GM23338 (cell line): Measurements from ENCODE around the gene RFX3. TPM values are rescaled to one million over a fixed set of nuclear protein-coding genes. Genes with fewer than 3 reads are reported as not detected.
A peak's percentile ranks its signal among the peaks of the same experiment; 100 is the strongest.

Source experiments
- ATAC-seq: fragments of 200-7000 bp; cut with Tn5 transposase; 3 replicates; pipeline ENCODE4 v1.9.1; 2020
- DNase-seq: peaks from one replicate; pipeline ENCODE4 v3.0.0-alpha.2; 2015; ENCODE audit warnings: low spot score
- H2AFZ ChIP-seq: fragments of 200-600 bp; sonication (generic); 2 replicates; pipeline ENCODE4 v1.8.0; 2016; ENCODE audit warnings: antibody characterized with exemption, mild to moderate bottlenecking, moderate library complexity
- H3F3A ChIP-seq: fragments of 200-600 bp; sonication (generic); replicated peaks from 2 replicates; pipeline ENCODE4 v1.8.0; 2017; ENCODE audit warnings: antibody characterized with exemption, mixed run types, low read depth
- H3K27ac ChIP-seq: fragments of 200-600 bp; sonication (generic); 2 replicates; pipeline ENCODE4 v1.6.1; 2016; ENCODE audit warnings: low read depth
- H3K27me3 ChIP-seq: fragments of 200-600 bp; sonication (generic); 2 replicates; pipeline ENCODE4 v1.8.0; 2016; ENCODE audit warnings: mild to moderate bottlenecking, mixed run types, moderate library complexity; ENCODE audit not compliant: insufficient read depth
- H3K36me3 ChIP-seq: fragments of 200-600 bp; sonication (generic); 2 replicates; pipeline ENCODE4 v1.8.0; 2016; ENCODE audit warnings: mild to moderate bottlenecking; ENCODE audit not compliant: insufficient read depth
- H3K4me1 ChIP-seq: fragments of 200-600 bp; sonication (generic); 2 replicates; pipeline ENCODE4 v1.8.0; 2016; ENCODE audit warnings: mild to moderate bottlenecking, moderate library complexity; ENCODE audit not compliant: insufficient read depth
- H3K4me2 ChIP-seq: fragments of 200-600 bp; sonication (generic); 2 replicates; pipeline ENCODE4 v1.7.1; 2017; ENCODE audit warnings: mixed run types
- H3K4me3 ChIP-seq: fragments of 200-600 bp; sonication (generic); 2 replicates; pipeline ENCODE4 v1.6.1; 2016; ENCODE audit warnings: mixed run types
- H3K79me2 ChIP-seq: fragments of 200-600 bp; sonication (generic); replicated peaks from 2 replicates; pipeline ENCODE4 v1.8.0; 2017; ENCODE audit warnings: mild to moderate bottlenecking; ENCODE audit not compliant: insufficient read depth
- H3K9me2 ChIP-seq: fragments of 200-600 bp; sonication (generic); 2 replicates; pipeline ENCODE4 v1.8.0; 2017; ENCODE audit not compliant: insufficient read depth
- H4K20me1 ChIP-seq: fragments of 200-600 bp; sonication (generic); replicated peaks from 2 replicates; pipeline ENCODE4 v1.8.0; 2017; ENCODE audit warnings: mild to moderate bottlenecking; ENCODE audit not compliant: insufficient read depth
- H3K27ac Mint-ChIP-seq: 2 replicates; pipeline ENCODE4 v1.8.0; 2020; ENCODE audit warnings: inconsistent platforms, mild to moderate bottlenecking, moderate library complexity, mixed read lengths
- H3K27me3 Mint-ChIP-seq: 3 replicates; pipeline ENCODE4 v1.8.0; 2022; ENCODE audit warnings: low read depth, mild to moderate bottlenecking, moderate library complexity, mixed read lengths, inconsistent platforms; ENCODE audit not compliant: insufficient read depth, poor library complexity
- H3K36me3 Mint-ChIP-seq: 3 replicates; pipeline ENCODE4 v1.8.0; 2021; ENCODE audit warnings: low read depth, mild to moderate bottlenecking, inconsistent platforms, moderate library complexity, mixed read lengths
- H3K4me1 Mint-ChIP-seq: 3 replicates; pipeline ENCODE4 v1.8.0; 2020; ENCODE audit warnings: mild to moderate bottlenecking, inconsistent platforms, mixed read lengths
- H3K4me3 Mint-ChIP-seq: 3 replicates; pipeline ENCODE4 v1.8.0; 2021; ENCODE audit warnings: moderate library complexity, mild to moderate bottlenecking, inconsistent platforms, mixed read lengths
- H3K9me3 Mint-ChIP-seq: 3 replicates; pipeline ENCODE4 v1.8.0; 2020; ENCODE audit warnings: moderate library complexity, mild to moderate bottlenecking, inconsistent platforms, mixed read lengths
- CREB1 ChIP-seq: fragments of 250-450 bp; sonication (Bioruptor Pico); IDR thresholded peaks from 2 replicates; pipeline ENCODE4 v1.5.0; 2020; ENCODE audit warnings: low read depth, mild to moderate bottlenecking, moderate library complexity
- EZH2 ChIP-seq: fragments of 200-600 bp; sonication (generic); IDR thresholded peaks from one replicate; pipeline ENCODE4 v1.8.0; 2017; ENCODE audit warnings: antibody characterized with exemption, mild to moderate bottlenecking, low read depth; ENCODE audit not compliant: unreplicated experiment
- EZH2phosphoT487 ChIP-seq: fragments of 200-600 bp; sonication (generic); IDR thresholded peaks from one replicate; pipeline ENCODE4 v1.8.1; 2018; ENCODE audit warnings: antibody characterized with exemption; ENCODE audit not compliant: unreplicated experiment
- POLR2AphosphoS5 ChIP-seq: IDR thresholded peaks from 2 replicates; pipeline ENCODE4 v1.6.1; 2016; ENCODE audit warnings: antibody characterized with exemption, low read depth
- STAT1 ChIP-seq: IDR thresholded peaks from one replicate; pipeline ENCODE4 v1.6.1; 2016; ENCODE audit warnings: antibody characterized with exemption; ENCODE audit not compliant: unreplicated experiment
- ZNF331 ChIP-seq: fragments of 250-450 bp; sonication (Bioruptor Pico); IDR thresholded peaks from 2 replicates; pipeline ENCODE4 v1.5.0; 2020; ENCODE audit warnings: low read depth, mild to moderate bottlenecking, moderate library complexity
- long read RNA-seq: library from polyadenylated mRNA; unstranded; transcript quantifications from one replicate; pipeline ENCODE4 v2.0.0, GENCODE V29; 2020; ENCODE audit not compliant: unreplicated experiment
- polyA plus RNA-seq: library from polyadenylated mRNA; unstranded; fragments of >200 nt; fragmentation: Nextera tagmentation; extraction: Ambion mirVana; gene quantifications from 2 replicates; pipeline ENCODE4 v1.2.1, GENCODE V29; 2016
- total RNA-seq: library from RNA; depleted of rRNA; stranded (reverse); fragments of >200 nt; shearing (Covaris generic); gene quantifications from 2 replicates; pipeline ENCODE4 v1.2.3, GENCODE V29; 2014; rRNA removed
- TF ChIP-seq, protein P1 (sequence below): IDR thresholded peaks from one replicate; pipeline ENCODE4 v1.6.1; 2018; ENCODE audit warnings: antibody characterized with exemption; ENCODE audit not compliant: unreplicated experiment
- TF ChIP-seq, protein P2 (sequence below): fragments of 250-450 bp; sonication (Bioruptor Pico); IDR thresholded peaks from 2 replicates; pipeline ENCODE4 v1.5.0; 2020; ENCODE audit warnings: mild to moderate bottlenecking, moderate library complexity
- TF ChIP-seq, protein P3 (sequence below), 2 experiments: fragments of 200-600 bp in 1 of 2; sonication (generic) in 1 of 2; conservative IDR thresholded peaks; 2 replicates each; pipeline versions ENCODE4 v1.5.1 to v1.6.1; 2016 to 2017; ENCODE audit warnings: antibody characterized with exemption in 2 of 2, low read depth in 2 of 2, mild to moderate bottlenecking in 2 of 2, moderate library complexity in 1 of 2

The RFX3 gene
- 16.2 and 22.1 TPM in 2 replicates for total RNA-seq
- polyA plus RNA-seq = 7.5 and 9.8 TPM in 2 replicates
- long read RNA-seq, partial matches to known transcripts = 0 of 2 reads
- long read RNA-seq, other reads (novel, unspliced or antisense) = 2 of 2 reads

DNA sequence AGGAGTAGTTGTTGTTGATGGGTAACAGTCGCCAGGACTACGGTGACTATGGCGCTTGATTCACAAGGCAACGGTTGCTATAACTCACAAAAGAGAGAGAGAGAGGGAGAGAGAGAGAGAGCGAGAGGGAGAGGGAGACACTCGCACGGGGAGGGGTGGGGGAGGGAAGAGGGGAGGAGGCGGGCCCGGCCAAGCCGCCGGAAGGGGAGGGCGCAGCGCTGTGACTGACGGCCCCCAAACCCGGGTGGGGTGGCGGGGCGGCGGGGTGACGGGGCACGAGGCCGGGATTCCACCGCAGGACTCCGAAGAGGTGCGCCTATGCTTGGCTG, at the start of gene RFX3:
Gene RFX3 (minus strand): TSS at position 166 of the 329 bp plus-strand sequence. CDS start 130,413 bp downstream, outside the sequence.
- H3K4me3 Mint-ChIP-seq = peak within 1 kb of the TSS; percentile 90
- ATAC-seq (peak; percentile 71), DNase-seq (peak; percentile 93)
- Histone ChIP-seq H3K36me3 (no peaks in the 10 kb centered on the region), H3K27ac (peak within 1 kb of the TSS; percentile 100), H3K27me3 (no peaks in the 10 kb centered on the region), H2AFZ (peak within 1 kb of the TSS; percentile 95; the same call in 1 of the 2 replicates), H4K20me1 (no peaks in the 10 kb centered on the region; the same call in 1 of the 2 replicates), H3K4me2 (peak within 1 kb of the TSS; percentile 90), H3K79me2 (peaks cover 79% of the 10 kb centered on the region), H3K9me2 (no peaks in the 10 kb centered on the region), H3F3A (0 out of 2 replicates have a peak, but pooled peaks cover 4% of the 10 kb centered on the region), H3K4me1 (peaks cover 35% of the 10 kb centered on the region), H3K4me3 (peak within 1 kb of the TSS; percentile 93)
- no peaks in the 10 kb centered on the region for H3K27me3 Mint-ChIP-seq
- H3K27ac Mint-ChIP-seq = peak within 1 kb of the TSS; percentile 100
- TF ChIP-seq STAT1 = no peak
- TF ChIP-seq, protein P1, sequence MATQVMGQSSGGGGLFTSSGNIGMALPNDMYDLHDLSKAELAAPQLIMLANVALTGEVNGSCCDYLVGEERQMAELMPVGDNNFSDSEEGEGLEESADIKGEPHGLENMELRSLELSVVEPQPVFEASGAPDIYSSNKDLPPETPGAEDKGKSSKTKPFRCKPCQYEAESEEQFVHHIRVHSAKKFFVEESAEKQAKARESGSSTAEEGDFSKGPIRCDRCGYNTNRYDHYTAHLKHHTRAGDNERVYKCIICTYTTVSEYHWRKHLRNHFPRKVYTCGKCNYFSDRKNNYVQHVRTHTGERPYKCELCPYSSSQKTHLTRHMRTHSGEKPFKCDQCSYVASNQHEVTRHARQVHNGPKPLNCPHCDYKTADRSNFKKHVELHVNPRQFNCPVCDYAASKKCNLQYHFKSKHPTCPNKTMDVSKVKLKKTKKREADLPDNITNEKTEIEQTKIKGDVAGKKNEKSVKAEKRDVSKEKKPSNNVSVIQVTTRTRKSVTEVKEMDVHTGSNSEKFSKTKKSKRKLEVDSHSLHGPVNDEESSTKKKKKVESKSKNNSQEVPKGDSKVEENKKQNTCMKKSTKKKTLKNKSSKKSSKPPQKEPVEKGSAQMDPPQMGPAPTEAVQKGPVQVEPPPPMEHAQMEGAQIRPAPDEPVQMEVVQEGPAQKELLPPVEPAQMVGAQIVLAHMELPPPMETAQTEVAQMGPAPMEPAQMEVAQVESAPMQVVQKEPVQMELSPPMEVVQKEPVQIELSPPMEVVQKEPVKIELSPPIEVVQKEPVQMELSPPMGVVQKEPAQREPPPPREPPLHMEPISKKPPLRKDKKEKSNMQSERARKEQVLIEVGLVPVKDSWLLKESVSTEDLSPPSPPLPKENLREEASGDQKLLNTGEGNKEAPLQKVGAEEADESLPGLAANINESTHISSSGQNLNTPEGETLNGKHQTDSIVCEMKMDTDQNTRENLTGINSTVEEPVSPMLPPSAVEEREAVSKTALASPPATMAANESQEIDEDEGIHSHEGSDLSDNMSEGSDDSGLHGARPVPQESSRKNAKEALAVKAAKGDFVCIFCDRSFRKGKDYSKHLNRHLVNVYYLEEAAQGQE = no peak
- TF ChIP-seq, protein P2, sequence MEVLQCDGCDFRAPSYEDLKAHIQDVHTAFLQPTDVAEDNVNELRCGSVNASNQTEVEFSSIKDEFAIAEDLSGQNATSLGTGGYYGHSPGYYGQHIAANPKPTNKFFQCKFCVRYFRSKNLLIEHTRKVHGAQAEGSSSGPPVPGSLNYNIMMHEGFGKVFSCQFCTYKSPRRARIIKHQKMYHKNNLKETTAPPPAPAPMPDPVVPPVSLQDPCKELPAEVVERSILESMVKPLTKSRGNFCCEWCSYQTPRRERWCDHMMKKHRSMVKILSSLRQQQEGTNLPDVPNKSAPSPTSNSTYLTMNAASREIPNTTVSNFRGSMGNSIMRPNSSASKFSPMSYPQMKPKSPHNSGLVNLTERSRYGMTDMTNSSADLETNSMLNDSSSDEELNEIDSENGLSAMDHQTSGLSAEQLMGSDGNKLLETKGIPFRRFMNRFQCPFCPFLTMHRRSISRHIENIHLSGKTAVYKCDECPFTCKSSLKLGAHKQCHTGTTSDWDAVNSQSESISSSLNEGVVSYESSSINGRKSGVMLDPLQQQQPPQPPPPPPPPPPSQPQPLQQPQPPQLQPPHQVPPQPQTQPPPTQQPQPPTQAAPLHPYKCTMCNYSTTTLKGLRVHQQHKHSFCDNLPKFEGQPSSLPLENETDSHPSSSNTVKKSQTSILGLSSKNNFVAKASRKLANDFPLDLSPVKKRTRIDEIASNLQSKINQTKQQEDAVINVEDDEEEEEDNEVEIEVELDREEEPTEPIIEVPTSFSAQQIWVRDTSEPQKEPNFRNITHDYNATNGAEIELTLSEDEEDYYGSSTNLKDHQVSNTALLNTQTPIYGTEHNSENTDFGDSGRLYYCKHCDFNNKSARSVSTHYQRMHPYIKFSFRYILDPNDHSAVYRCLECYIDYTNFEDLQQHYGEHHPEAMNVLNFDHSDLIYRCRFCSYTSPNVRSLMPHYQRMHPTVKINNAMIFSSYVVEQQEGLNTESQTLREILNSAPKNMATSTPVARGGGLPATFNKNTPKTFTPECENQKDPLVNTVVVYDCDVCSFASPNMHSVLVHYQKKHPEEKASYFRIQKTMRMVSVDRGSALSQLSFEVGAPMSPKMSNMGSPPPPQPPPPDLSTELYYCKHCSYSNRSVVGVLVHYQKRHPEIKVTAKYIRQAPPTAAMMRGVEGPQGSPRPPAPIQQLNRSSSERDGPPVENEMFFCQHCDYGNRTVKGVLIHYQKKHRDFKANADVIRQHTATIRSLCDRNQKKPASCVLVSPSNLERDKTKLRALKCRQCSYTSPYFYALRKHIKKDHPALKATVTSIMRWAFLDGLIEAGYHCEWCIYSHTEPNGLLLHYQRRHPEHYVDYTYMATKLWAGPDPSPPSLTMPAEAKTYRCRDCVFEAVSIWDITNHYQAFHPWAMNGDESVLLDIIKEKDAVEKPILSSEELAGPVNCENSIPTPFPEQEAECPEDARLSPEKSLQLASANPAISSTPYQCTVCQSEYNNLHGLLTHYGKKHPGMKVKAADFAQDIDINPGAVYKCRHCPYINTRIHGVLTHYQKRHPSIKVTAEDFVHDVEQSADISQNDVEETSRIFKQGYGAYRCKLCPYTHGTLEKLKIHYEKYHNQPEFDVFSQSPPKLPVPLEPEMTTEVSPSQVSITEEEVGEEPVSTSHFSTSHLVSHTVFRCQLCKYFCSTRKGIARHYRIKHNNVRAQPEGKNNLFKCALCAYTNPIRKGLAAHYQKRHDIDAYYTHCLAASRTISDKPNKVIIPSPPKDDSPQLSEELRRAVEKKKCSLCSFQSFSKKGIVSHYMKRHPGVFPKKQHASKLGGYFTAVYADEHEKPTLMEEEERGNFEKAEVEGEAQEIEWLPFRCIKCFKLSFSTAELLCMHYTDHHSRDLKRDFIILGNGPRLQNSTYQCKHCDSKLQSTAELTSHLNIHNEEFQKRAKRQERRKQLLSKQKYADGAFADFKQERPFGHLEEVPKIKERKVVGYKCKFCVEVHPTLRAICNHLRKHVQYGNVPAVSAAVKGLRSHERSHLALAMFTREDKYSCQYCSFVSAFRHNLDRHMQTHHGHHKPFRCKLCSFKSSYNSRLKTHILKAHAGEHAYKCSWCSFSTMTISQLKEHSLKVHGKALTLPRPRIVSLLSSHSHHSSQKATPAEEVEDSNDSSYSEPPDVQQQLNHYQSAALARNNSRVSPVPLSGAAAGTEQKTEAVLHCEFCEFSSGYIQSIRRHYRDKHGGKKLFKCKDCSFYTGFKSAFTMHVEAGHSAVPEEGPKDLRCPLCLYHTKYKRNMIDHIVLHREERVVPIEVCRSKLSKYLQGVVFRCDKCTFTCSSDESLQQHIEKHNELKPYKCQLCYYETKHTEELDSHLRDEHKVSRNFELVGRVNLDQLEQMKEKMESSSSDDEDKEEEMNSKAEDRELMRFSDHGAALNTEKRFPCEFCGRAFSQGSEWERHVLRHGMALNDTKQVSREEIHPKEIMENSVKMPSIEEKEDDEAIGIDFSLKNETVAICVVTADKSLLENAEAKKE (CRISPR knock-in tag) = no peak
- 0 out of 2 replicates have a peak, but pooled peaks have one; percentile 16 for TF ChIP-seq POLR2AphosphoS5
- TF ChIP-seq EZH2phosphoT487 = no peak
- TF ChIP-seq EZH2 = no peak
- 0 out of 2 replicates have a peak, but pooled peaks have one; percentile 19 for TF ChIP-seq CREB1
- TF ChIP-seq, protein P3, sequence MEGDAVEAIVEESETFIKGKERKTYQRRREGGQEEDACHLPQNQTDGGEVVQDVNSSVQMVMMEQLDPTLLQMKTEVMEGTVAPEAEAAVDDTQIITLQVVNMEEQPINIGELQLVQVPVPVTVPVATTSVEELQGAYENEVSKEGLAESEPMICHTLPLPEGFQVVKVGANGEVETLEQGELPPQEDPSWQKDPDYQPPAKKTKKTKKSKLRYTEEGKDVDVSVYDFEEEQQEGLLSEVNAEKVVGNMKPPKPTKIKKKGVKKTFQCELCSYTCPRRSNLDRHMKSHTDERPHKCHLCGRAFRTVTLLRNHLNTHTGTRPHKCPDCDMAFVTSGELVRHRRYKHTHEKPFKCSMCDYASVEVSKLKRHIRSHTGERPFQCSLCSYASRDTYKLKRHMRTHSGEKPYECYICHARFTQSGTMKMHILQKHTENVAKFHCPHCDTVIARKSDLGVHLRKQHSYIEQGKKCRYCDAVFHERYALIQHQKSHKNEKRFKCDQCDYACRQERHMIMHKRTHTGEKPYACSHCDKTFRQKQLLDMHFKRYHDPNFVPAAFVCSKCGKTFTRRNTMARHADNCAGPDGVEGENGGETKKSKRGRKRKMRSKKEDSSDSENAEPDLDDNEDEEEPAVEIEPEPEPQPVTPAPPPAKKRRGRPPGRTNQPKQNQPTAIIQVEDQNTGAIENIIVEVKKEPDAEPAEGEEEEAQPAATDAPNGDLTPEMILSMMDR (conservative IDR thresholded peaks at IDR 0.05; ENCODE audit: low read depth in 2 of 2) = no peak
- TF ChIP-seq ZNF331 (CRISPR knock-in tag) = no peak
- no peaks in the 10 kb centered on the region; the same call in 2 of the 3 replicates for H3K9me3 Mint-ChIP-seq
- peaks cover 38% of the 10 kb centered on the region for H3K4me1 Mint-ChIP-seq
- peaks cover 21% of the 10 kb centered on the region for H3K36me3 Mint-ChIP-seq
